Measurements from ENCODE around the gene PDE6B. TPM values are rescaled to one million over a fixed set of nuclear protein-coding genes. Genes with fewer than 3 reads are reported as not detected.

Gene PDE6B
- total RNA-seq, 1 donor from 2014 or later = 15.0 TPM

DNA sequence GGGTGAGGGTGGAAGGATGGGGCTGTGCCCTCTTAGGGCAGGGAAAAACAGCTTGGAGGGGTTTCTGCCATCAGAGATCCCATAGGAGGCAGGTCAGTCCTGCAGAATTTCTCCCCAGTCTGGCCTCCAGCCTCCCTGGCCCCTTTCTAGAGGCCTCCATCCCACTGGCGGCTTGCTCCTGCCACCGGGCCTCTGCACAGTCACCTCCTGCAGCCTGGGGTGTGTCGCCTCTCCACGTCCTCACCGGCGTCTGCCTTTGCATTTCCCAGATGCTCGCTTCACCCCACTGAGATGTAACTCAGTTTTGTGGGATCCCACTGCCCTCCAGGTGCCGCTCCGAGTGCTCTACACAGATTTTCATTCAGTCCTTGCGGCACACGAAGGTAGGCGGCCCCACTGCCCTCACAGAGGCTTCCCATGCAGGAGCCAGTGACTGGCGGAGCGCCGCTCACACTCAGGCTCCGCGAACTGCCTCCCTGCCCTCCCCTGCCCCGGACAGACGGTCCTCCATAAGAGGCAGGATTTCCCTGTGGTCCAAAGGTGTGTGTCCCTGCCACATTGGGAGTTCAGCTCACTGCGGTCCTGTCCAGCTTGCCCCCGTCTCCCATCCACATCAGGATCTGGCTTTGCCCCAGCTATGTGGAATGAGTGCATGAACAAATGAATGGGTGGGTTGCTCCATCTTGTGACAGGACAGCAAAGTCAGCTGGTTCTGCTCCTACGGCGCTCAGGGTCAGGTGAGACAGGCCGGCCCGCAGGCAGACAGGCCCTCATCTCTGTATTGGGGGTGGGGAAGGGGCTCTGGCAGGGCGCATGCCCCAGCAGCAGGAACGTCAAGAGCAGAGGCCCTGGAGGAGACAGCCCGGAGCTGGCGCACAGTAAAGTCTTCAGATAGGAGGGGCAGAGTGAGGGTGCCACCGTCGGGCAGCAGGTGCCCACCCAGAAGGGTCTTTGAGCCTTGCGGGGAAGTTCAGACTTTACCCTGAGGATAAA is 46.6 kb upstream of the PDE6B start:
- intact Hi-C loops (cut with micrococcal nuclease) = no loop called here
- peaks cover 7% of the 10 kb centered on the region for H3K9me3 Mint-ChIP-seq
- H3K27me3 Mint-ChIP-seq = peaks cover 43% of the 10 kb centered on the region
- H3K36me3 Mint-ChIP-seq (ENCODE audit: low read depth) = no peaks in the 10 kb centered on the region
- peaks cover 14% of the 10 kb centered on the region for H3K4me1 Mint-ChIP-seq
- TF ChIP-seq, protein P1, sequence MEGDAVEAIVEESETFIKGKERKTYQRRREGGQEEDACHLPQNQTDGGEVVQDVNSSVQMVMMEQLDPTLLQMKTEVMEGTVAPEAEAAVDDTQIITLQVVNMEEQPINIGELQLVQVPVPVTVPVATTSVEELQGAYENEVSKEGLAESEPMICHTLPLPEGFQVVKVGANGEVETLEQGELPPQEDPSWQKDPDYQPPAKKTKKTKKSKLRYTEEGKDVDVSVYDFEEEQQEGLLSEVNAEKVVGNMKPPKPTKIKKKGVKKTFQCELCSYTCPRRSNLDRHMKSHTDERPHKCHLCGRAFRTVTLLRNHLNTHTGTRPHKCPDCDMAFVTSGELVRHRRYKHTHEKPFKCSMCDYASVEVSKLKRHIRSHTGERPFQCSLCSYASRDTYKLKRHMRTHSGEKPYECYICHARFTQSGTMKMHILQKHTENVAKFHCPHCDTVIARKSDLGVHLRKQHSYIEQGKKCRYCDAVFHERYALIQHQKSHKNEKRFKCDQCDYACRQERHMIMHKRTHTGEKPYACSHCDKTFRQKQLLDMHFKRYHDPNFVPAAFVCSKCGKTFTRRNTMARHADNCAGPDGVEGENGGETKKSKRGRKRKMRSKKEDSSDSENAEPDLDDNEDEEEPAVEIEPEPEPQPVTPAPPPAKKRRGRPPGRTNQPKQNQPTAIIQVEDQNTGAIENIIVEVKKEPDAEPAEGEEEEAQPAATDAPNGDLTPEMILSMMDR (IDR thresholded peaks at IDR 0.05) = no peak
- no peak overlapping the region for H3K4me3 Mint-ChIP-seq
- POLR2A ChIA-PET = no interaction called here
- no peak overlapping the region for H3K27ac Mint-ChIP-seq
- DNase-seq (no peak), ATAC-seq (ENCODE audit: low read depth) (no peak)
- CTCF ChIA-PET = no interaction called here

DNA sequence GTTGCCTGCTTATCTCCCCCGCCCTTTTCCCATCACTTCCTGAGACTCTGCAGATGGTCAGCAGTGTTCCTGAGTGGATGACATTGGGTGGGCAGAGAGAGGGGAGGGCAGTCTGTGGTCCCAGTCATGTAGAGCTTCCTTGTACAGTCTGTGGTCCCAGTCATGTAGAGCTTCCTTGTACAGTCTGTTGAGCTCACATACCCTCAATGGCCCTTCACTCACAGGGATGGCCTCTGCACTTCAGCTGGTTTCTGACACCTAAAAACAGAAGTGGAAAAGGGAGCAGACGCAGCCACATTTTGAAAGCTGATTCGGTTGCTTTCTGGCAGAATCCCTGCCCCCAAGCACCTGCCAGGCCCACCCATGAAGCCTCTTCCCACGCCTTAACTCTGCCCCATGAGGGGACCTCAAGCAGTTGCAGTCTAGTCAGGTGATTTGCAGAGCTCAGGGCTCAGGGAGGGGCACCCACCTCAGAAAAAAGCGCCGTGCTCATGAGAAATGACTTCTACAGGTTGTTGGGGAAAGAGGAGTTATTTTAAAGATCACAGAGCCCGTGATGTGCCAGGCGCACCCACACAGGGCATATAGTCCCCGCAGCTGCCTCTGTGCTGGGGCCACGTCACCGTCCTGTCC is 45.7 kb upstream of the PDE6B start:
- intact Hi-C loops (cut with micrococcal nuclease) = no loop called here

DNA sequence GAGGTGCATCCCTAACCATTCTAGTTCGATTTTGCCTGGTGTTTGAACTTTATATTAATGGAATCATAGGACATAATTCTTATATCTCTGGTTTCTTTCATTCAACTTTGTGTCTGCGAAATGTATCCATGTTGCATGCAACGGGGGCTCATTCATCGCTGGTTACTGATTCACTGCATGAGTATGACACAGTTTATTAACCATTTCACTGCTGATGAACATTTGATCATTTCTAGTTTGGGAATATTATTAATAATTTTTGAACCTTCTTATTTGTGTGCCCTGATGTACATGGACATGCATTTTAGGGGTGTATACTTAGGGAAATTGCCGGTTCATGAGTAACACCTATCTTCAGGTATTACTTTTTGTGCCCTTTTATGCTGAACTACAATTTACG is 44.2 kb upstream of the PDE6B start:
- H3K9me3 Mint-ChIP-seq = peaks cover 12% of the 10 kb centered on the region
- ATAC-seq (ENCODE audit: low read depth) (no peak), DNase-seq (no peak)
- H3K27me3 Mint-ChIP-seq = peaks cover 38% of the 10 kb centered on the region
- no peak overlapping the region for H3K4me3 Mint-ChIP-seq
- intact Hi-C loops (cut with micrococcal nuclease) = no loop called here
- TF ChIP-seq, protein P1 (IDR thresholded peaks at IDR 0.05) = no peak
- H3K36me3 Mint-ChIP-seq (ENCODE audit: low read depth) = no peaks in the 10 kb centered on the region
- no peak overlapping the region for H3K27ac Mint-ChIP-seq
- ChIA-PET POLR2A (no interaction called here), CTCF (no interaction called here)
- H3K4me1 Mint-ChIP-seq = peaks cover 10% of the 10 kb centered on the region

More for the DNA sequence above, 45.7 kb upstream of the PDE6B start:
- Mint-ChIP-seq H3K36me3 (ENCODE audit: low read depth) (no peaks in the 10 kb centered on the region), H3K27ac (no peak overlapping the region), H3K4me1 (peaks cover 10% of the 10 kb centered on the region), H3K9me3 (peaks cover 12% of the 10 kb centered on the region), H3K27me3 (peaks cover 36% of the 10 kb centered on the region), H3K4me3 (no peak overlapping the region)
- ChIA-PET CTCF (no interaction called here), POLR2A (no interaction called here)
- TF ChIP-seq, protein P1 (IDR thresholded peaks at IDR 0.05) = no peak
- no peak for ATAC-seq (ENCODE audit: low read depth)
- no peak for DNase-seq

DNA sequence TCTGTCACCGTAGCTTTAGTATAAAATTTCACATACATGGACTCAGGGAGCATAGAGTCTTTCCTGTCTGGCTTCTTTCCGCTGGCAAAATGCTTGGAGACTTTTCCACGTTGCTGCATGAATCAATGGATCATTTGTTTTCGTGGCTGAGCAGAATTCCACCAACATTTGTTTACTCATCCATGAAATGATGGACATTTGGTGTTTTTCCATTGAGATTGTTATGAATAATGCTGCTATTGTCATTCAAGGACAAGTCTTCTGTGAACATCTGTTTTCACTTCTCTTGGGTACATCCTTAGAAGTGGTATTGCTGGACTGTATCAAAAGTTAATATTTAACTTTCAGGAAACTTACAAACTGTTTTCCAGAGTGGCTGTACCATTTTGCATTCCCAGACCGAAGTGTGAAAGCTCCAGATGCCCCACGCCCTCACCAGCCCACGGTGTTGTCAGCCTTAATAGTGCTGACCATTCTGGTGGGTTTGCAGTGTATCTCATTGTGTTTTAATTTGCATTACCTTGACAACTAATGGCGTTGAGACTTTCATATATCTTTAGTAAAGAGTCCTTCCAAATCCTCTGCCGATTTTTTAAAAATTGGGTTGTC is 43.5 kb upstream of the PDE6B start:
- H3K4me3 Mint-ChIP-seq = no peak overlapping the region
- H3K4me1 Mint-ChIP-seq = peaks cover 7% of the 10 kb centered on the region
- H3K9me3 Mint-ChIP-seq = peaks cover 12% of the 10 kb centered on the region
- intact Hi-C loops (cut with micrococcal nuclease) = no loop called here
- TF ChIP-seq, protein P1 (IDR thresholded peaks at IDR 0.05) = no peak
- H3K27ac Mint-ChIP-seq = no peak overlapping the region
- DNase-seq (no peak), ATAC-seq (ENCODE audit: low read depth) (no peak)
- POLR2A ChIA-PET = no interaction called here
- peaks cover 42% of the 10 kb centered on the region for H3K27me3 Mint-ChIP-seq
- CTCF ChIA-PET = no interaction called here
- H3K36me3 Mint-ChIP-seq (ENCODE audit: low read depth) = no peaks in the 10 kb centered on the region

DNA sequence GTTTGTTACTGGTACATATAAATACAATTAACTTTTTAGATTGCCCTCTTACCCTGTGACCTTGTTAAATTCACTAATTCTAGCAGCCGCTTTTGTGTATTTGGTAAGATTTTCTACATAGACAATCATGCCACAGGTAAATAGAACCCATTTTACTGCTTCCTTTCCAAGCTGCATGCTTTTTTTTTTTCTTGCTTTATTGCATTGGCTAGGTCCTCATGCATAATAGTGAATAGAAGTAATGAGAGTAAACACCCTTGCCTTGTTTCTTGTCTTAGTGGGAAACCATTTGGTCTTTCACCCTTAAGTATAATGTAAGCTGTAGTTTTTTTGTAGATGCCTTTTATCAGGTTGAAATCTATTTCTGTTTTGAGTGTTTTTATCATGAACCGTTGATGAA is 41.6 kb upstream of the PDE6B start:
- Mint-ChIP-seq H3K27ac (no peak overlapping the region), H3K9me3 (peaks cover 13% of the 10 kb centered on the region), H3K4me3 (no peak overlapping the region), H3K27me3 (peaks cover 34% of the 10 kb centered on the region), H3K36me3 (ENCODE audit: low read depth) (no peaks in the 10 kb centered on the region), H3K4me1 (no peaks in the 10 kb centered on the region)
- ChIA-PET POLR2A (no interaction called here), CTCF (no interaction called here)
- TF ChIP-seq, protein P1 (IDR thresholded peaks at IDR 0.05) = no peak
- DNase-seq = no peak
- ATAC-seq (ENCODE audit: low read depth) = no peak
- intact Hi-C loops (cut with micrococcal nuclease) = no loop called here
